HG02938 (cell line): ENCODE results near the gene CLIP4.

ENCODE experiments used
- ATAC-seq: cut with Tn5 transposase; IDR thresholded peaks from one replicate; pipeline ENCODE4 v1.9.1; 2021; ENCODE audit warnings: mild to moderate bottlenecking, moderate library complexity; ENCODE audit not compliant: unreplicated experiment

Gene CLIP4

DNA sequence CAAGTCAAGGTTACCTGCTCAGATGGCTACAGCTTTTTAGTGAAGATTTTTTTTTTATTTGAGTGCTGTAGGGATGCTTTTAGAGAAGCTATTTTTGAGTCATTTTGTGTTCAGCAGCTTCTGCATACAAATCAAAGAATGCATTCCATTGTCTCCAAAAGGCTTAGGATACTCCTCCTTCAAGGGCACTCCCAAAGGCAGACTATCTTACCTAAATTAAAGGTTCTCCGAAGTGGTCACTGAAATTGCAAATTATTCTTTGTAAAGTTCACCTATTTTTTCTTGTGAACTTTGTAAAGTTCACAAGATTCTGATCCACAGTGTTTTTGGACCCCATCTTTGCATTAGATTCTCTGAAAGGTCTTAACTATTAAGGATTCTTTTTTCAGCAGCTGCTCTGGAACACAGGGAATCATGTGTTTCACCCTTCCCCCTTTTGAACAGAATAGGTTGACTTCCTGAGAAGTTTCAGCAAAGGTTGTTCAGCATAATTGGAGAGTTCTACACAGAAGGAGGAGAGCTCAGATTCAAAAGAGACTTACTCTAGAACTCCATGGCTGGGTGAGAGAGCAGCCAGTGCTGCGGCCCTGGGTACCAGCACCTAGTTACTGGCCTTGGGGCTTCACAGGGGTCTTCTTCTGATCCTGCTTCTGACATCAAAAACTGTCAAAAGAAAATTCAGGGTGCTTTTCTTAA lies 14.5 kb downstream of the CLIP4 start:
- no peak for ATAC-seq

DNA sequence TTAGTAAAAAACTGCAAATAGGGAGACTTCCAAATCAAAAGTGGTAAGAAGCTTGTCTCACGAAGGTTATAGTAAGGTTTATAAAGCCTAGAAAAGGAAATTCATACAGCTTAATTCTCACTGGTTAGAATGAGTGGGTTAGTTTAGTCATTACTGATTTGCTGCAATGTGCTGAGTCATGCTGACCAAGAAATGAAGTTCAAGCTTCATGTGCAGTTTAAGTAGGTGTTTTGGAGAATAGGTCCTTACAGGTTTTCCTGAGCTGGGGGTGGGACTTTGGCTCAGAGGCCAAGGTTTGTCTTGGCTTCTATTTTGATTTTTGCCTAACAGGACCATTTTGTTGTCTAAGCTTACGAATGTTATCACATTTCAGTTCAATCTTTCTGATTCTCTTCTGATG lies 15.1 kb downstream of the CLIP4 start:
- ATAC-seq = peak; percentile 54

DNA sequence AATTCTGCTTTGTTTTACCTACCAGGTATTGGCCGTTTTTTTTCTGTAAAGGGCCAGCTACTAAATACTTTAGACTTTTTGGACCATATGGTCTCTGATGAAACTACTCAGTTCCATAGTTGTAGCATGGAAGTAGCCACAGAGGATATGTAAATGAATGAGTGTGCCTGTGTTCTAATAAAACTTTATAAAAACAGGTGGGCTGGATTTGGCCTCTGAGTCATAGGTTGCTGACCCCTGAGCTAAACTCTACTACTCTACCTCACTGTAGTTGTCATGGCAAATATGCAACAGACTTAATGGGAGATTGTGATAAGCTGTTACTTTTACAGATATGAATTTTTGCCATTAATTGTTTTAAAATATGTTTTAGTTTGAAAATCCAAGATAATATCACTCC lies 19.7 kb downstream of the CLIP4 start:
- ATAC-seq = no peak

- no peak for ATAC-seq
Observed at GRCh38 chr2:29139152-29139551, 23.9 kb downstream of the CLIP4 start.

GRCh38 chr2:29139731-29140130 lies 24.5 kb downstream of the CLIP4 start:
- no peak for ATAC-seq

- ATAC-seq = no peak
Observed at GRCh38 chr2:29143657-29144056, 28.4 kb downstream of the CLIP4 start.

GRCh38 chr2:29146197-29146596 lies 31.0 kb downstream of the CLIP4 start:
- no peak for ATAC-seq

DNA sequence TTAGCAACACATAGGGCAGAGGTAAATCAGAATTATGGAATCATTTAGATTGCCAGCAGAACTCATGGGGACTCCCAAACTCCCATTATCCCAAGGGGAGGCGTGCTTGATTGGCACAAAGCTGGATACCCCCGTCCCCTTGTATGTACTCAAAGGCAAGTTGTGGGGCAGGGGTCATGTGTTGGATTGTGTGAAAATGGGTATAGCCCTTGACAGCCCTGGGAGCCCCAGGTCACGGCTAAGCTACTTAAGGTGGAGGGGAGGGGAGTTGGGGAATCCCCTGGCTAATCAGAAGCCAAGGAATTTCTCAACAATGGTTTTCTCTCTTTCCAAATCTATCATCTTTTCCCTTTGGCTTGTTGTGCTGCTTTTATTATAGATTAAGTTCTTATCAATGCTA lies 32.7 kb downstream of the CLIP4 start:
- no peak for ATAC-seq

GRCh38 chr2:29154610-29155009 lies 39.4 kb downstream of the CLIP4 start:
- ATAC-seq = no peak

DNA sequence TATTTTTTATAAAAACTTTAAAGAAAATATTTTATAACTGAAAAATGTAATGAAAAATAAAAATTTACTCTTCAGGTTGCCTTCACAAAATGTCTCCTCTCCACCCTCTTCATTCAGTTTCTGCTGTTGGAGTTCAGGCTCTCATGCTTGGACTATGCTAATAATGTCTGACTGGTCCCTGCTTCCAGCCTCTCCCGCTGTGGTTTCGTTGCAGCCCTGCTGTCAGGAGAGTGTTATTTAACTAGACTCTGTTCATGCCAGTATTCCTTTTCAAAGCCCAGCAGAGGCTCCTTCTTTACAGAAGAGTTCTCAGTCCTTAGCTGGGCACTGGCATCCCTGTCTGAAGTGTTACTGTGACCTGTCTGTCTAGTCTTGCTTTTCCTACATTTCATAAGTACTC lies 40.4 kb downstream of the CLIP4 start:
- no peak for ATAC-seq

DNA sequence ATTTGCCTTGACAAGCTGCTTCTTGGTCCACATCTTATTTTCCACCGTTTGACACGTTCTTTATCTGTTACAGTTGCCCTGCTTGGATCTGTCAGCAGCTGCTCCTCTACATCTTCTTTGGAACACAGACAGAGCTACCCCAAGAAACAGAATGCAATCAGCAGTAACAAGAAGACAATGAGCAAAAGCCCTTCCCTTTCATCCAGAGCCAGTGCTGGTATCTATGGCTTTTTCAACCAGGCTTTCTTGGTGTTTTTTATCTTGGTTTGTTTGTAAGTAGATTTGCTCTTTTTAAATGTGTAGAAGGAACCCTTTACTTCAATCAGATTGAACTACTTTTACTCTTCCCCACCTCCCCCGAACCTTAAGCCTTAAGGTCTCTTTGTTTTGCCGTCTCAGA lies 41.9 kb downstream of the CLIP4 start:
- ATAC-seq = no peak

DNA sequence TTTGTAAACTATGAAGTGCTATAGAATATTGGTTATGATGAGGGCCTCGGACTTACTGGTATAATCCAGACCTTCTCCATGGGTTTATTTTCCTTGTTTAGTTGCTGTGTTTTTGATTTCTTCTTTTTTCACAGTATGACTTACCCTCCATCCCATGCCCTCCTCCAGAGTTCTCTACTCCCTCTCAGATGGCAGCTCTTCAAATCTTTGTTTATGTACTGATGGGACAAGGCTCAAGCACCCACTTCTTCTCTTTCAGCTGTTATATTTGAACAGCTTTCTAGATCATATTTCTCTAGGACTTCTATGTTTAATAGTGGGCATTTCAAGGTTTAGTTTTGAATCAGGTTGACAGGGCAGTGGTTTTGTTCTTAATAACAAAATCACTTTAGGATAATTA lies 43.9 kb downstream of the CLIP4 start:
- no peak for ATAC-seq

- no peak for ATAC-seq
Observed at GRCh38 chr2:29160184-29160583, 45.0 kb downstream of the CLIP4 start.

DNA sequence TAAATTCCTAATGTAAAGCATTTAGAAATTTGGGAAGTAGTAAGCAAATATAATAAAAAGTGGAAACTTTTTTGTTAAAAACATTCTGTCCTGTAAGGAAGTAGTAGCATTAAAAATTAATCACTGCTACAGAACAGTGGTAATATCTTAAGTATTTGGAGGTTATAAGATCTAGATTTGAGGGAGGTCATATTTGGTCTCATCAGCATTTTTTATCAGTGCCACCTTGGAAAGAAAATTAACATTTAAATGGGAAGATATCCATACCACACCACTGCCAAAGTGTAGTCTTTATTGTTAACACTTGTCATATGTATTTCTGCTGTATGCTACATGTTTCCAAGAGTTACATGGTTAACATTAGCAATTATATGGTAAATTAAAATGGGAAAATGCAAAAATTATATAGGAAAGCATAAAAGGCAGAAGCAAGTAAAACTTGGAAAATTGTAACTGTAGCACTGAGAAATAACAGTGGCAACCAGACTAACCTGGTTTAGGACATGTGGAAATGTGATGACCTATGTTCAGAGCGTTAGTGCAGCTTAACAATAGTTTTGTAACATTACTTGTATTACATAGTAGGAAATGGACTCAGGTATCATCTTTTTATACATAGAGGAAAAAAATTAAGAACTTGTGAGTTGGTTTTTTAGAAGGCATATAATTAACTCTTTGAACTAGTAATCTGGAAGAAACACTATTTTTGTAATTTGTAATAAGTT lies 47.2 kb downstream of the CLIP4 start:
- no peak for ATAC-seq

- no peak for ATAC-seq
Observed at GRCh38 chr2:29164091-29164846, 49.1 kb downstream of the CLIP4 start.

DNA sequence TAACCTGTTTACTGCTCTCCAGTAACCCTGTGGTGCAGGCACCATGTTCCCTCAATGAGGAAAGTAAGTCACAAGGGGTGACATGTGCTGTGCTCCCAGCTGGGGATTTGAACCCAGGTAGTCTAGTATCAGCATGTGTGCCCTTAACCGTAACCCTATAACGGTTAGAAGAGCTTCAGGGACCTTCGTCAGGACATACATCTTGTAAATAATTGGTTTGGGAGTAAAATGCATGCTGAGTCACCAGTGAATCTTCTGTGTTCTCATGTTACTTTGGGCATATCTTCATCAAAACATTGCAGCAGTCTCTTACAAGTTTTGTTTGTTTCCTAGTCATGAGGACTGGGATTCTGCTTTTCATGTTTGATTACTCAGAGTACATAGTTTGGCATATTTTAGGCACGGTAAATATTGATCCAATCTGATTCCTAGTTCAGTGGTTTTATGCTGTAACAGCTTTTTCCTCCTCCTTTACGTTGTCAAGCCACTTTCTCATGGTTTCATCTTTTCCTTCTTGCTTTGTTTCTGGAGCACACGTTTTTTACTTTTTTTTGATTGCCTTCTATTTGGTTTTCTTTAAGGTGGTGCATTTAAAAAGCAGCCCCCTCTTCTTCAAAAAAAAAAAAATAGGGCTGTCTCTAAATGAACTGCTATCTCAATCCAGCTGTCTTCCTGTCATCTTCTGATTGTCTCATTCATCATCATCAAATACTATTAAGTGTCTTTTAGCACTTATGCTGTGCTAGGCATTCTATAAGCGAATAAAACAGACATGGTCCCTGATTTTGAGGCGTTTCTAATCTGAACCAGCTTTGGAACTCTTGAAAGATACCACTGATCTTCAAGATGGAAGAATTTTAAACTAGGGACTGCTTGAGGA lies 50.4 kb downstream of the CLIP4 start:
- ATAC-seq = no peak

GRCh38 chr2:29166242-29167039 lies 51.2 kb downstream of the CLIP4 start:
- ATAC-seq = no peak

GRCh38 chr2:29174937-29175336 lies 59.7 kb downstream of the CLIP4 start:
- ATAC-seq = no peak

DNA sequence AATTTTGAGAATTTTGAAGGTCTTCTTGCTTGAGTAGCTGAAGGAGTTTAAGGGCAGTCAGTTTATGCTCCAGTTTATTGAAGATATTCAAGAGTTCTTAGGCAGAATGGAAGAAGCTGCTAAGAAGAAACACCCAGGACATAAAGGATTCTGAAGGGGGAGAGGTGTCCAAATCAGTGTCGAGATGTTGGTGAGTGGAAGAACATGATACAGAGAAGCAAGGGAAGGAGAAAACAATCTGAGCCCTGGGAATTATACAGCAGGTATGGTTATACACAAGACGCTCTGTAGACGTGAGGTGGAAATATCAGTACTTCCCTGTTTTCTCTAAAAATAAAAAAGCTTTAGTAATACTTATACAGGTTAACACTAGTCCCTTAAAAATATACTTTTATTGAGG lies 60.1 kb downstream of the CLIP4 start:
- no peak for ATAC-seq

DNA sequence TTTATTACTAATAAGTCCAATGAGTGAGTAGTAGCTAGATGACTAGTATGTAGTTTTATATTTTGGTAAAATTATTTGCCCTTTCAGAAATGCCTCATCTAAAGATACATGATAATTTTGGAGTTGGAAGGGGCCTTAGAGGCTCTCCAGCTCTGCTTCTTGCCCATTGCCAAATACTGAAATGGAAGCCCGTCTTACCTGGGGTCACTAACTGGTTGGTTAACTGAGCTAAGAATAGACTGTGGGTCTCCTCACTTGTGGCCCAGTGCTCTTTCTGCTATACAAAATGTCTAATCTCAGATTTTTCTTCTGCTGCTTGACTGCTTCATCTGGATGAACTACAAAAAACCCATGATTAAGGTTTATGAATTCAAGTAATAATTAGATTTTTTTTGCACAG lies 67.1 kb downstream of the CLIP4 start:
- ATAC-seq = no peak
